ENCODE measurements around the gene AP4B1.

AP4B1 gene

DNA sequence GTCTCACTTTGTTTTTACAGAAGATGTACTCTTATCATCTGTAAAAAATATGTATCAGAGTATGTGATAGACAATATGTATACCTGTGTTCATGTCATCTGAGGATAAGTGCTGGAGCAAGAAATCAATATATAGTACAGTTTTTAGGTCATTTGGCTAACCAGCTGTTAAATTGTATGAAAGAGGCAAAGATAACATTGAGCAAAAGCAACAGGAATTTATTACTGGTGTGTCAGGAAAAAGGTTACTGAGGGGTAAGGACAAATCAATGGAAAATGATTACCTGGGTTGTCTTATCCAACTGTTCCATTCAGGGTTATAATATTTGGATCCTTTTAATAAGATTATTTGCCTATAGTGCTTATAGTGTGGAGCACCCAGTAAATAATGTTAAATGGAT is 29.4 kb upstream of the AP4B1 start:
- Histone ChIP-seq H3K4me1 (peaks cover 64% of the 10 kb centered on the region), H3K27ac (no peak overlapping the region), H3K4me2 (peak overlapping the region; percentile 86; the same call in 1 of the 2 replicates), H3K27me3 (no peaks in the 10 kb centered on the region), H3K4me3 (no peak overlapping the region), H4K20me1 (peaks cover 93% of the 10 kb centered on the region), H3K9ac (no peak overlapping the region), H3K9me3 (0 out of 2 replicates have a peak, but pooled peaks cover 3% of the 10 kb centered on the region), H3K36me3 (peaks cover 5% of the 10 kb centered on the region; the same call in 1 of the 2 replicates)
- TF ChIP-seq Cebpa-rat (IDR thresholded peaks at IDR 0.05), result no peak

DNA sequence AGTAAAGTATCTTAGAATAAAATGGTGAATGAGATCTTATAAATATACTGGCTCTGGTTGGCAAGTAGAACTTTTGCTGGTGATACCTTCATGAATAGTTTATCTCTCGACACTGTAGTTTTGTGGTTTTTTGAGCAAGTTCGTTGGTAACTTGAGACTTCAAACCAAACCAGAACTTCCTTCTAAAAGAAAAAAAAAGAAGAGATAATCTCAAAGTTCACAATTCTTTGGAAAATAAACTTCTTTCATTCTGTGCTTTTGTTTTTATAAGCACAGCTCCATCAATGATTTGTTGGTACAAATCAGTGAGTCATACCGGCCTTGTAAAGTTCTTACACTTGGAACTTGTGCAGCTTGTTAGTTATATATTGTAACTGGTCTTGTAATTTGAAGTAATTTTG is 26.9 kb upstream of the AP4B1 start:
- no peaks in the 10 kb centered on the region for H3K27me3 ChIP-seq
- H3K27ac ChIP-seq, result peak overlapping the region; percentile 91
- peaks cover 5% of the 10 kb centered on the region; the same call in 1 of the 2 replicates for H3K36me3 ChIP-seq
- TF ChIP-seq Cebpa-rat (IDR thresholded peaks at IDR 0.05), result no peak
- H3K9ac ChIP-seq, result peak overlapping the region; percentile 89
- peaks cover 56% of the 10 kb centered on the region for H3K4me1 ChIP-seq
- 0 out of 2 replicates have a peak, but pooled peaks cover 3% of the 10 kb centered on the region for H3K9me3 ChIP-seq
- peak overlapping the region; percentile 96 for H3K4me3 ChIP-seq
- H3K4me2 ChIP-seq, result peak overlapping the region; percentile 86
- peaks cover 67% of the 10 kb centered on the region for H4K20me1 ChIP-seq

DNA sequence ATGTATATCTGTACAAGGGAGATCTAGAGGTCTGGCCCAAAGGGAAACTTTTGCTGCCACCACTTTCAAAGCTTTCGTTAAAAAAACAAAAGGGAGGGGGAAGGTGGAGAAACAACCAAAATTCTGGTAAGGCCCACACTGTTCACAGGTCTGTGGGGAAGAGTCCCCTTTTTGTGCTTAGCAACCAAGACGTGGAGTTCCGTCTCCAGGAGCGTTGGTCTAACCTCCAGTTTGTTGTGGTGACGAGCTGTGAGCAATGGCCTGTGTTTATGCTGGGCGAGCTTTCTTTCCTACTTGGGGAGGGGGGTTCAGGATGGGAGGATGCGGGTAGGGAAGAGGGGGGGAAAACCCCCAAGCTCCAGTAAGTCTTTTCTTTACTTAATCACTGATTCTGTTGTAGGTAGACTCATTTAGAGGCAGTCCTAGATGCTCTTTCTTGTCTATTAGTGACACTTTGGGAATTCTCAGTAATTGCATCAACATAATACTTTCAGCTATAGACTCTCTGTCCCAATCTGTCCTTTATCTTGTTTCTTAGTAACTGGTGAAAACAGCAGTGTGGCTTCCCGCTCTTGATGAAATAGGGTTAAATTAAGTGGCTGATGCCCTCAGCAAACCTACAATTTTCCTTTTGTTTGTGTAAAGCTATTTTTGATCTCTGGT is 26.0 kb upstream of the AP4B1 start:
- H3K27me3 ChIP-seq, result no peaks in the 10 kb centered on the region
- peak overlapping the region; percentile 86 for H3K4me2 ChIP-seq
- H3K27ac ChIP-seq, result peak overlapping the region; percentile 91
- H3K9me3 ChIP-seq, result 0 out of 2 replicates have a peak, but pooled peaks cover 3% of the 10 kb centered on the region
- no peak for TF ChIP-seq Cebpa-rat (IDR thresholded peaks at IDR 0.05)
- H3K36me3 ChIP-seq, result peaks cover 5% of the 10 kb centered on the region; the same call in 1 of the 2 replicates
- H4K20me1 ChIP-seq, result peaks cover 59% of the 10 kb centered on the region
- H3K4me1 ChIP-seq, result peaks cover 53% of the 10 kb centered on the region
- H3K4me3 ChIP-seq, result peak overlapping the region; percentile 96
- H3K9ac ChIP-seq, result peak overlapping the region; percentile 89

DNA sequence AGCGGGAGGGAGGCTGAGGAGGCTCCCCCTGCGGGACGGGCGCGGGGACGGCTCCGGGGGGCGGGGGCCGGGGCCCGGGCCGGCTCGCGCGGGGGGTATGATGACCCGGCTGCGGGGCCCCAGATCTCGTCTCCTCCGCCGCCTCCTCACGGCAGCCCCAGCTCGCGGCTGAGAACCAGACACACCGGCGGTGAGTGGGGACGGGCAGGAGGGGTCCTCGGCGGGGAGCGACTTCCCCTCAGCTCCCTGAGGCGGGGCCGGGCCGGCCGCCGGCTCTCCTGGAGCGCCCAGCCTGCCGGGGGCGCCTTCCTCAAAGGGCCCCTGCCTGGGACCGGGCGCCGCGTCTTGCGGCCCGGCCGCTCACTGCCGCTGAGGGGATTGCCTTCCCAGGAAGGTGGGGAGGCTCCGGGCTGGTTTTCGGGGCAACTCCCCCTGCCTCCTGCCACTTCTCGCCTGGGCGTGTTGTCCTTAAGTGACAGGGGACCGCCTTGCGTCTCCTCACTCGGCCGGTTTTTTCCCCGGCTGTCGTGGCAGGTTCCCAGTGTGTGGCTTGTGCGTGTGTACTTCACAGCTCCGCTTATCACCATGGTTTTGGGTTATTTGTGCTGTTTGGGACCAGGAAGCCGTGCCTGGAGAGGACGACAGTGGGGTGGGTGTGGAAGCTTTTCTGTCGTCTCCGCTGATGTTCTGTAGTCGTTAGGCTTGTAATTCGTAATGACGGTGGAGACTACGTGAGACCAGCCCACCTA is 25.3 kb upstream of the AP4B1 start:
- Histone ChIP-seq H3K27ac (peak overlapping the region; percentile 91), H3K9me3 (0 out of 2 replicates have a peak, but pooled peaks cover under 1% of the 10 kb centered on the region), H3K9ac (peak overlapping the region; percentile 89), H3K4me2 (peak overlapping the region; percentile 86), H3K4me1 (peaks cover 53% of the 10 kb centered on the region), H4K20me1 (peaks cover 52% of the 10 kb centered on the region), H3K36me3 (no peaks in the 10 kb centered on the region; the same call in 1 of the 2 replicates), H3K4me3 (peak overlapping the region; percentile 96), H3K27me3 (no peaks in the 10 kb centered on the region)
- no peak for TF ChIP-seq Cebpa-rat (IDR thresholded peaks at IDR 0.05)

DNA sequence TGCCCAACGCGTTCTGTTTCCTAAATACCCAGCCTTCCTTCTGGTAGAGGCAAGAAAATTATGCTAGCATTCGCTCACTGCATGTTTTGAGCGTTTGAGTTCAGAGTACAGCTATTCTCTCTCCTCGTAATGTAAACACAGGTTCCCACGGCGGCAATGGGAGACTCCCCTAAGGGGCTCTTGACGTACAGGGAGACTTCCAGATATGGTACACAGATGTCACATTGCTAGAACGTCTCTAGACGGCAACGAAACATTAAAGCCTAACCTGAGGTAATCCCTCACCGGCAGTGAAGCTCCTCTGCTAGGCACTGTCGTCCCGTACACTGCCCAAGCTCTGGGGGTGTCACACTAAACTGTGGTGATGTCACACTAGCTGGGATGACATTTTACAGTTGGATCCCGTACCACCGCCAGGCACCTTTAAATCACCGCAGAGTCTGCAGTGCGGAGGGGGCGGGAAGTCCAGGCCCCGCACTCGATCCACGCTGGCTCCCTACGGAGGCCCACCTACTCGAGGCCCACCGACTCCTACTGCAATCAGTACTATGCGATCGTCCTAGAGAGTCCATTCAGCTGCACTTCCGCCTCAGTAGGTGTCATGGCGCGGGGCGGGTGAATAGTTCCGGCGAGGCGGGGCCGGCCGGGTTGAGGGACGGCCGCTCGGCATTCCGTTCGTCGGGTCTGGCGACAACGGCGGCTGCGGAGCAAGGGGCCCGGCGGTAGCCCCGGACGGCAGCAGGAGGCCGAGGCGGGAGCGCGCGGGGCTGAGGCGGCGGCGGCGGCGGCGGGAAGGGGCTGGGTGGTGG is 24.5 kb upstream of the AP4B1 start, which contains the start of gene HIPK1:
HIPK1 (plus strand) TSS at position 384 of the 809 bp plus-strand sequence.
- H3K27me3 ChIP-seq, result no peaks in the 10 kb centered on the region
- no peak for TF ChIP-seq Cebpa-rat (IDR thresholded peaks at IDR 0.05)
- no peaks in the 10 kb centered on the region for H3K9me3 ChIP-seq
- peak within 1 kb of the TSS; percentile 91 for H3K27ac ChIP-seq
- H4K20me1 ChIP-seq, result peaks cover 44% of the 10 kb centered on the region
- H3K4me2 ChIP-seq, result peak within 1 kb of the TSS; percentile 93
- peaks cover 53% of the 10 kb centered on the region for H3K4me1 ChIP-seq
- H3K4me3 ChIP-seq, result peak within 1 kb of the TSS; percentile 96
- H3K36me3 ChIP-seq, result no peaks in the 10 kb centered on the region
- H3K9ac ChIP-seq, result peak within 1 kb of the TSS; percentile 89

DNA sequence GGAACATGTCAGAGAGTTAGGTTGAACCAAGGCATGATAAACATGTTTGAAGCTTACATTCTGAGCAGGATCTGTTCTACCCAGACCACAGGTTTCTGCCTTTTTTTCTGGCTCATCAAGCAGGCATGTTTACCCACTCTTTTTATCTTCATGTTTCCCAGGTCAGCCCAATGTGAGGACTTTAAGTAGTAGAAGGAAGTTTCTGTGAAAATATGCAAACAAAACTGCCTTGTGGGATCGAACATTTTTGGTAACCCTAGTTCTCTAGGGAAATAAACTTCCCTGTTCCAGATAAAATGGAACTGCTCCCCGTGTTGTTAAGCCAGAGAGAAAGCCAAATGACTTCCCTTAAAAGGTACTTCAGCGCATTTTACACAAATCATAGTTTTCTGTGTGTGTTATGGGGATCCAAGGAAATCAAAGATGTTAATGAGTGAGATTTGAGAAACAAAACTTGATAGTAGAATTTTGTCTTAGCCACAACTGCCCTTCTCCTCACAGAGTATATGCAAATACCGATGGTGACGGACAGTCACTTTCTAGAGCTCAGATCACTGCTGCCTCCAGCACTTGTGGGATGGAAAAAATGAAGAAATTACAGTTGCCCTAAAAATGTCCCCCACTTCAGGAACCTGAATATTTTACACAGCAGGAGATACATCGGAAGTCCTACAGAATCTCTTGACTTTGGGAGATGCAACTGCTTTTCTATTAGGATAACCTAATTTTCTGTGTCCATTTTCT is 23.8 kb upstream of the AP4B1 start:
- no peaks in the 10 kb centered on the region for H3K36me3 ChIP-seq
- H4K20me1 ChIP-seq, result peaks cover 36% of the 10 kb centered on the region
- H3K9me3 ChIP-seq, result no peaks in the 10 kb centered on the region
- peaks cover 47% of the 10 kb centered on the region for H3K4me1 ChIP-seq
- no peak for TF ChIP-seq Cebpa-rat (IDR thresholded peaks at IDR 0.05)
- peak overlapping the region; percentile 96 for H3K4me3 ChIP-seq
- no peaks in the 10 kb centered on the region for H3K27me3 ChIP-seq
- peak overlapping the region; percentile 89 for H3K9ac ChIP-seq
- peak overlapping the region; percentile 91 for H3K27ac ChIP-seq
- peak overlapping the region; percentile 93 for H3K4me2 ChIP-seq

DNA sequence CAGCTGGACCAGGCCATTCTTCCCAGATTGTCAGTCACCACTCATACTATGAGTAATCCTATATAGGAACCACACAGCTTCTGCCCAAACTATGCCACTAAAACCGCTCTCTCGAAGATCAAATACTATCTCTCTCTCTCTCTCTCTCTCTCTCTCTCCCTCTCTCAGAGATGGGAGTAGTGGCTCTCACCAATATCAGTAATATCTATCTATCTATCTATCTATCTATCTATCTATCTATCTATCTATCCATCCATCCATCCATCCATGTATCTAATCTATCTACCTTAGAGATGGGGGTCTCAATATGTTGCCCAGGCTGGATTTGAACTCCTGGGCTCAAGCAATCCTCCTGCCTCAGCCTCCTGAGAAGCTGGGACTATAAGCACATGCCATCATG is 19.9 kb upstream of the AP4B1 start:
- no peak for TF ChIP-seq Cebpa-rat (IDR thresholded peaks at IDR 0.05)
- no peaks in the 10 kb centered on the region for H3K36me3 ChIP-seq

DNA sequence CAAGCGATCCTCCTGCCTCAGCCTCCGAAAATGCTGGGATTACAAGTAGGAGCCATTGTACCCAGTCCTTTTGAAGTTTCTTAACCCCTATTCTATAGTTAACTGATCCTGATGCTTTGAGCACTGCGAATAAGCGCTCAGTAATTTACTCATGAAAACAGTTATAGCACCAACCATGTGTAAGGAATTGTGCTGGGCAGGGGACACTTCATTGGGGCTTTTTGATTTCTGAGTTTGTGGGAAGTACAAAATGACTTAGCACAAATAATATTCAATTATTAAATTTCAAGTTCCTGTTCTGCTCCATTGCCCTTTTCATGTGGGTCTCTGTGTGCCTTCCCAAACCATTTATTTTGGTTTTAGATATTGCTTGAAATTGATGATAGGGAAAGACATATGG is 18.4 kb upstream of the AP4B1 start:
- no peak overlapping the region for H3K4me2 ChIP-seq
- H3K4me1 ChIP-seq, result peaks cover 10% of the 10 kb centered on the region
- no peaks in the 10 kb centered on the region for H4K20me1 ChIP-seq
- no peak overlapping the region for H3K9ac ChIP-seq
- no peaks in the 10 kb centered on the region for H3K9me3 ChIP-seq
- H3K27ac ChIP-seq, result no peak overlapping the region
- H3K36me3 ChIP-seq, result no peaks in the 10 kb centered on the region
- H3K4me3 ChIP-seq, result no peak overlapping the region
- no peak for TF ChIP-seq Cebpa-rat (IDR thresholded peaks at IDR 0.05)
- H3K27me3 ChIP-seq, result no peaks in the 10 kb centered on the region; the same call in 1 of the 2 replicates

More for the DNA sequence above, 19.9 kb upstream of the AP4B1 start:
- Histone ChIP-seq H3K9ac (no peak overlapping the region), H3K4me2 (no peak overlapping the region), H3K4me3 (no peak overlapping the region), H4K20me1 (no peaks in the 10 kb centered on the region), H3K4me1 (peaks cover 18% of the 10 kb centered on the region), H3K27me3 (no peaks in the 10 kb centered on the region), H3K9me3 (no peaks in the 10 kb centered on the region), H3K27ac (no peak overlapping the region)

DNA sequence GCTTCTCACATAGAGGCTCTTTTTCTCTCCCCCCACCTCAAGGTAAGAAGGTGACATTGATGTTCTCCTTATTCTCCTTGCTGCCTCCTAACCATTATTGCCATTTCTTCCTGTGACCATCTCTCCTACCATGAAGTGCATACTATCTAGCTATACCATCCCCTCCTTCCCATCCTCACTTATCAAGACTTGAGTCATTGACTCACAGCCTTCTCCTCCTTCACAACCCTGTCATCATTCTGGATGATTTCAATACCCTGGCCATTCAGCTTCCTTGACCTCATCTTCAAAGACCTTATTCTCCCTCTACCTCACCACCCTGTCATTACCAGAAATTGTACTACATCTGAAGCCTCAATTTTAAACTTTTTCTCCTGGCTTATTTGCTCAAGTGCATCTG is 13.6 kb upstream of the AP4B1 start:
- Histone ChIP-seq H3K4me3 (no peak overlapping the region), H3K4me2 (no peak overlapping the region), H3K9ac (no peak overlapping the region), H3K4me1 (no peaks in the 10 kb centered on the region), H4K20me1 (no peaks in the 10 kb centered on the region), H3K36me3 (peaks cover 13% of the 10 kb centered on the region; the same call in 1 of the 2 replicates), H3K27ac (no peak overlapping the region), H3K27me3 (no peaks in the 10 kb centered on the region; the same call in 1 of the 2 replicates), H3K9me3 (no peaks in the 10 kb centered on the region)
- TF ChIP-seq Cebpa-rat (IDR thresholded peaks at IDR 0.05), result no peak

Data from BLaER1 (cell line).